NCI-H146 (cell line): Measurements from ENCODE around the gene REC8.
"Not testable (repeated sequence)": the region's sequence is repeated elsewhere in the genome, so short reads cannot be mapped to it uniquely, and the experiment has no call there.

Experiments
- DNase-seq: peaks from one replicate; lab custom pipeline; 2025; lab: John Stamatoyannopoulos, UW

The REC8 gene

GRCh38 chr14:24203249-24203886 is 31.5 kb downstream of the REC8 start:
- not testable (repeated sequence) for DNase-seq

- no peak for DNase-seq
These were observed 32.6 kb downstream of the REC8 start for GRCh38 chr14:24204163-24205146.

- DNase-seq, result no peak
These were observed 34.6 kb downstream of the REC8 start for GRCh38 chr14:24206260-24207103.

- no peak for DNase-seq
These were observed 35.2 kb downstream of the REC8 start for GRCh38 chr14:24207104-24207551.

- no peak for DNase-seq
These were observed 35.7 kb downstream of the REC8 start for GRCh38 chr14:24207625-24208024.

GRCh38 chr14:24211311-24211710 is 39.4 kb downstream of the REC8 start:
- no peak for DNase-seq

- peak; percentile 97 for DNase-seq
These were observed 41.3 kb downstream of the REC8 start, which contains the start of gene CHMP4A for GRCh38 chr14:24212924-24213865. Gene CHMP4A, minus strand, starts transcription at chr14:24213488. Its CDS starts 49 bp downstream, at chr14:24213439.

- no peak for DNase-seq
These were observed 42.2 kb downstream of the REC8 start for GRCh38 chr14:24213866-24214662.

- peak; percentile 89 for DNase-seq
These were observed 43.8 kb downstream of the REC8 start, which contains the start of gene MDP1 for GRCh38 chr14:24215495-24216344. Gene MDP1, minus strand, starts transcription at chr14:24216066. Its CDS starts 111 bp downstream, at chr14:24215955.

GRCh38 chr14:24216345-24216699 is 44.4 kb downstream of the REC8 start:
- DNase-seq, result no peak

- not testable (repeated sequence) for DNase-seq
These were observed 45.0 kb downstream of the REC8 start for GRCh38 chr14:24216876-24217275.

- no peak for DNase-seq
These were observed 47.2 kb downstream of the REC8 start for GRCh38 chr14:24219080-24219479.

- DNase-seq, result no peak
These were observed 47.6 kb downstream of the REC8 start for GRCh38 chr14:24219521-24219920.

GRCh38 chr14:24222987-24223386 is 51.1 kb downstream of the REC8 start:
- not testable (repeated sequence) for DNase-seq

GRCh38 chr14:24224618-24225071 is 52.8 kb downstream of the REC8 start:
- DNase-seq, result no peak

- no peak for DNase-seq
These were observed 54.6 kb downstream of the REC8 start for GRCh38 chr14:24226473-24226872.

- no peak for DNase-seq
These were observed 57.0 kb downstream of the REC8 start for GRCh38 chr14:24228902-24229301.
